ENCODE results near the gene ZFHX3. TPM values are rescaled to one million over a fixed set of nuclear protein-coding genes. Genes with fewer than 3 reads are reported as not detected.

ZFHX3 gene
- total and polyA plus RNA-seq, 10 of the 15 experiments (the other 5 are each of a cell fraction or from before 2014, with no cell fraction given), result 0.68 to 8.6 (median 2.0) TPM

DNA sequence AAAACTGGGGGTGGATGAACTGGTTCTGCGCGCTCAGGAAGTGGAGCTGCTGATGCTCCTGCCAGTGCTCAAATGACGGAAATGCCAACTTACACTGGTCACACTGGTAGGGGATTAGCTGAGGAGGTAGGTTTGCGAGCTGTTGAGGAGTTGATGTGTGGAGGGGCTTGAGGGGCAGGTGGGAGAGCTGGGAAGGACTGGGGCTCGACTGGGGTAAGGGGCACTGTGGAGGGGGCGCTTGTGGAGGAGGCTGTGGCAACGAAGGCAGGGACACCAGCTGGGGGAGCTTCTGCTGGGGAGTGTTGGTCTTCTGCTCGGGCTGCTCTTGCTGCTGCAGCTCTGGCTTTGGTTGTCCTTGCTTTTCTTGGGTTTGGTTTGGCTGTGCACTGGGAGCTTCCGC is 252.9 kb downstream of the ZFHX3 start:
- no peak for ATAC-seq
- H3K4me3 ChIP-seq, result no peak overlapping the region
- in situ Hi-C loops (cut with MboI) (no loop called here), intact Hi-C loops (cut with micrococcal nuclease; ENCODE audit: unreplicated experiment) (no loop called here)
- no peak overlapping the region for H3K4me2 ChIP-seq (ENCODE audit: control insufficient read depth, insufficient read depth)
- H3K4me1 ChIP-seq (ENCODE audit: control insufficient read depth, insufficient read depth, low read length), result no peaks in the 10 kb centered on the region
- H3K36me3 ChIP-seq (ENCODE audit: control insufficient read depth in 2 of 2, insufficient read depth in 2 of 2, low read length in 1 of 2), result peaks cover 4 to 9% of the 10 kb centered on the region in 2 experiments; a peak in 3 of 4 replicates
- no peaks in the 10 kb centered on the region for H3K79me2 ChIP-seq (ENCODE audit: control insufficient read depth, insufficient read depth, low read length)
- RAD21 ChIA-PET (ENCODE audit: unreplicated experiment), result no interaction called here
- SMC1A ChIA-PET (ENCODE audit: uncharacterized antibody, unreplicated experiment), result interaction anchor here (1.3 kb wide), 1 partner anchor 23 kb away, joined by 4 read pairs; no protein-coding TSS in a partner anchor
- CTCF ChIA-PET, result no interaction called here
- no peak for FAIRE-seq
- DNase-seq (ENCODE audit: low read depth, low spot score), result no peak
- no TSS peak for BruUV-seq (replicated peaks)
- H2AFZ ChIP-seq (ENCODE audit: control insufficient read depth, low read depth, low read length), result no peak overlapping the region
- POLR2A ChIA-PET, result interaction anchor here (0.6 kb wide), 1 partner anchor 32 kb away, joined by 6 read pairs; no protein-coding TSS in a partner anchor
- H3K9me3 ChIP-seq (replicated peaks; ENCODE audit: control insufficient read depth, insufficient read depth, low read length), result no peaks in the 10 kb centered on the region
- no peak overlapping the region for H3K9ac ChIP-seq (ENCODE audit: control insufficient read depth, insufficient read depth, low read length)
- H4K20me1 ChIP-seq (ENCODE audit: control insufficient read depth, insufficient read depth), result no peaks in the 10 kb centered on the region
- H3K27ac ChIP-seq (ENCODE audit: control insufficient read depth, insufficient read depth), result no peak overlapping the region
- H3K27me3 ChIP-seq (replicated peaks in 1 of 2; ENCODE audit: control insufficient read depth in 2 of 2, insufficient read depth in 2 of 2, low read length in 1 of 2), result no peaks in the 10 kb centered on the region
- WGBS (ENCODE audit: insufficient coverage, insufficient replicate concordance, low lambda C conversion rate, missing lambda C conversion rate), result 89% methylated on average over 9 of the region's 9 CpGs
- TF ChIP-seq EGR1 (IDR thresholded peaks at IDR 0.05; ENCODE audit: borderline replicate concordance in 1 of 2, low read depth in 2 of 2, low read length in 2 of 2) (no peak), EZH2 (IDR thresholded peaks at IDR 0.05; ENCODE audit: borderline replicate concordance, control insufficient read depth, low read depth, low read length) (no peak), CHD2 (IDR thresholded peaks at IDR 0.05; ENCODE audit: borderline replicate concordance, low read depth, low read length) (no peak), USF2 (IDR thresholded peaks at IDR 0.05; ENCODE audit: borderline replicate concordance, low read depth, low read length) (no peak), SPI1 (IDR thresholded peaks at IDR 0.05; ENCODE audit: borderline replicate concordance, insufficient read depth, low read depth, low read length) (no peak), SREBF1 (IDR thresholded peaks at IDR 0.05; ENCODE audit: low read length) (no peak), PML (IDR thresholded peaks at IDR 0.05; ENCODE audit: low read length) (no peak), POLR2AphosphoS5 (IDR thresholded peaks at IDR 0.05; ENCODE audit: low read length) (no peak), HDAC2 (IDR thresholded peaks at IDR 0.05) (no peak)
